Measurements from ENCODE around the gene DNAJB13.

- TF ChIP-seq CTCF (IDR thresholded peaks at IDR 0.05) = no peak
- TF ChIP-seq POLR2A (IDR thresholded peaks at IDR 0.05) = no peak
Measured at GRCh38 chr11:73956876-73957653, 6.2 kb downstream of the DNAJB13 start.

All from thyroid gland (tissue), 4 donors.